B cell (primary cell): ENCODE data around the gene SMAD2. TPM values are rescaled to one million over a fixed set of nuclear protein-coding genes. Genes with fewer than 3 reads are reported as not detected.

Source experiments
- ATAC-seq: fragments of 200-7000 bp; cut with Tn5 transposase; one replicate; pipeline ENCODE4 v1.10.0; 2021; ENCODE audit warnings: low read depth, mild to moderate bottlenecking, moderate number of reproducible peaks, moderate library complexity
- CTCF ChIA-PET: fragments of 350-600 bp; sonication (Branson Sonifier 250); formaldehyde crosslinking; loops from one replicate; lab custom pipeline; 2021; ENCODE audit warnings: antibody characterized with exemption, inconsistent platforms; lab: Charles Lee
- POLR2A ChIA-PET: fragments of 350-600 bp; sonication (Branson Sonifier 250); formaldehyde crosslinking; loops from one replicate; lab custom pipeline; 2021; ENCODE audit warnings: antibody characterized with exemption; lab: Charles Lee
- DNase-seq: peaks from one replicate; pipeline ENCODE4 v3.0.0; 2013
- H2AFZ ChIP-seq: 2 replicates; pipeline ENCODE4 v1.6.1; 2012; ENCODE audit warnings: mild to moderate bottlenecking, low read depth, low read length; ENCODE audit not compliant: insufficient read depth, poor library complexity, severe bottlenecking
- H3K27ac ChIP-seq, 2 donors: 1 replicate in 1 of 2; 2 replicates in 1 of 2; pipeline ENCODE4 v1.5.1; 2012 to 2013; ENCODE audit warnings: low read length in 2 of 2, mild to moderate bottlenecking in 2 of 2, moderate library complexity in 1 of 2
- H3K27me3 ChIP-seq, 4 experiments: fragments of 200-600 bp in 1 of 4; sonication (generic) in 1 of 4; replicated peaks in 1 of 4; 1 replicate in 2 of 4; 2 replicates in 2 of 4; pipeline versions ENCODE4 v1.6.1 to v1.7.0; 2013 to 2016; ENCODE audit warnings: low read length in 3 of 4, mild to moderate bottlenecking in 2 of 4, mixed read lengths in 1 of 4, moderate library complexity in 1 of 4; ENCODE audit not compliant: insufficient read depth in 4 of 4, control insufficient read depth in 3 of 4; ENCODE audit errors: control extremely low read depth in 1 of 4
- H3K36me3 ChIP-seq, 2 experiments: replicated peaks in 1 of 2; 1 replicate in 1 of 2; 2 replicates in 1 of 2; pipeline versions ENCODE4 v1.6.1 to v1.7.1; 2013; ENCODE audit warnings: low read length in 1 of 2; ENCODE audit not compliant: insufficient read depth in 2 of 2, control insufficient read depth in 1 of 2; ENCODE audit errors: control extremely low read depth in 1 of 2, extremely low read depth in 1 of 2
- H3K4me1 ChIP-seq, 2 donors: fragments of 200-600 bp in 1 of 2; sonication (generic) in 1 of 2; 1 replicate in 1 of 2; 2 replicates in 1 of 2; pipeline versions ENCODE4 v1.5.1 to v1.6.1; 2013 to 2017; ENCODE audit warnings: low read length in 2 of 2; ENCODE audit not compliant: control insufficient read depth in 2 of 2, insufficient read depth in 2 of 2
- H3K4me2 ChIP-seq: replicated peaks from 2 replicates; pipeline ENCODE3; 2012; ENCODE audit warnings: mild to moderate bottlenecking, low read depth, low read length; ENCODE audit not compliant: poor library complexity, severe bottlenecking
- H3K4me3 ChIP-seq, 5 experiments: fragments of 200-600 bp in 1 of 5; sonication (generic) in 1 of 5; 1 replicate in 3 of 5; 2 replicates in 2 of 5; pipeline versions ENCODE4 v1.5.1 to v1.7.0; 2011 to 2016; ENCODE audit warnings: low read length in 4 of 5, mild to moderate bottlenecking in 4 of 5, low read depth in 2 of 5, control low read depth in 1 of 5, moderate library complexity in 1 of 5; ENCODE audit not compliant: insufficient read depth in 1 of 5; ENCODE audit errors: control extremely low read depth in 1 of 5, extremely low read depth in 1 of 5
- H3K79me2 ChIP-seq: fragments of 200-600 bp; sonication (generic); one replicate; pipeline ENCODE4 v1.6.0; 2016; ENCODE audit warnings: low read length; ENCODE audit not compliant: control insufficient read depth, insufficient read depth
- H3K9ac ChIP-seq: fragments of 200-600 bp; sonication (generic); 2 replicates; pipeline ENCODE4 v1.6.1; 2017; ENCODE audit warnings: mild to moderate bottlenecking, low read length, moderate library complexity
- H3K9me3 ChIP-seq, 3 donors: one replicate each; pipeline versions ENCODE4 v1.6.1 to v1.7.1; 2013; ENCODE audit warnings: low read length in 2 of 3; ENCODE audit not compliant: control insufficient read depth in 2 of 3, insufficient read depth in 1 of 3; ENCODE audit errors: control extremely low read depth in 1 of 3
- H4K20me1 ChIP-seq: 2 replicates; pipeline ENCODE4 v1.6.0; 2012; ENCODE audit warnings: mild to moderate bottlenecking, low read length; ENCODE audit not compliant: insufficient read depth, control insufficient read depth, poor library complexity, severe bottlenecking
- H3K27ac Mint-ChIP-seq: one replicate; pipeline ENCODE4 v1.8.0; 2021; ENCODE audit warnings: mixed read lengths
- H3K27me3 Mint-ChIP-seq: one replicate; pipeline ENCODE4 v1.8.0; 2021; ENCODE audit warnings: mixed read lengths
- H3K4me1 Mint-ChIP-seq: one replicate; pipeline ENCODE4 v1.8.0; 2021; ENCODE audit warnings: mixed read lengths
- H3K4me3 Mint-ChIP-seq: one replicate; pipeline ENCODE4 v1.8.0; 2021; ENCODE audit warnings: mixed read lengths
- H3K9me3 Mint-ChIP-seq: one replicate; pipeline ENCODE4 v1.8.0; 2022; ENCODE audit warnings: mixed read lengths; ENCODE audit not compliant: insufficient read depth
- CTCF ChIP-seq: fragments of 200-600 bp; IDR thresholded peaks from one replicate; pipeline ENCODE4 v1.8.0; 2022; ENCODE audit warnings: antibody characterized with exemption, mild to moderate bottlenecking
- EZH2 ChIP-seq: IDR thresholded peaks from 2 replicates; pipeline ENCODE4 v1.6.1; 2012; ENCODE audit warnings: borderline replicate concordance, low read depth, mild to moderate bottlenecking, moderate library complexity, low read length; ENCODE audit not compliant: insufficient read depth, poor library complexity, severe bottlenecking
- WGBS: methylation state at CpG from one replicate; pipeline ENCODE4 v1.1.5; 2013; ENCODE audit warnings: missing lambda C conversion rate; ENCODE audit not compliant: insufficient coverage; 5-methylcytosine and 5-hydroxymethylcytosine counted together
- intact Hi-C: fragments of 100-400 bp; cut with micrococcal nuclease; formaldehyde crosslinking; loops from one replicate; pipeline ENCODE4 v1.10.0; 2022
- polyA plus RNA-seq: library from polyadenylated mRNA; depleted of rRNA; stranded (reverse); fragments of >200 nt; gene quantifications from 2 replicates; pipeline ENCODE4 v1.2.3, GENCODE V29; 2012
- total RNA-seq, 2 donors: library from RNA; stranded (reverse); fragments of 120-200 nt in 1 of 2; gene quantifications; 1 replicate in 1 of 2; 2 replicates in 1 of 2; pipeline versions ENCODE4 v1.2.3 to v1.2.4, GENCODE V29; 2013 to 2022

SMAD2 gene
- total and polyA plus RNA-seq, 2 donors (not counting 1 experiment from before 2014, with no cell fraction given) = 23.4 to 139 TPM

GRCh38 chr18:47978603-47979002, 48.1 kb upstream of the SMAD2 start:
- H3K36me3 ChIP-seq = no peaks in the 10 kb centered on the region
- peaks cover 10% of the 10 kb centered on the region for H3K4me1 Mint-ChIP-seq
- H3K4me2 ChIP-seq = no peak overlapping the region
- no peak overlapping the region for H3K27ac ChIP-seq
- no peaks in the 10 kb centered on the region for H3K79me2 ChIP-seq
- no peak overlapping the region for H3K4me3 ChIP-seq
- H3K9me3 ChIP-seq = peaks cover 0 to 11% (median 7%) of the 10 kb centered on the region in 3 donors
- whole genome bisulfite sequencing = 100% methylated on average over 1 of the region's 1 CpG
- no peaks in the 10 kb centered on the region for H4K20me1 ChIP-seq
- ChIA-PET POLR2A (no interaction called here), CTCF (no interaction called here)
- H2AFZ ChIP-seq = no peak overlapping the region
- no peaks in the 10 kb centered on the region for H3K9me3 Mint-ChIP-seq
- peaks cover 5% of the 10 kb centered on the region in 2 donors for H3K4me1 ChIP-seq
- H3K27ac Mint-ChIP-seq = no peak overlapping the region
- H3K4me3 Mint-ChIP-seq = no peak overlapping the region
- ATAC-seq (no peak), DNase-seq (no peak)
- H3K9ac ChIP-seq = no peak overlapping the region
- no peak for TF ChIP-seq EZH2
- no peak for TF ChIP-seq CTCF
- H3K27me3 Mint-ChIP-seq = peaks cover 50% of the 10 kb centered on the region
- peaks cover 0 to 14% (median 7%) of the 10 kb centered on the region in 4 experiments for H3K27me3 ChIP-seq
- intact Hi-C loops = no loop called here

GRCh38 chr18:47978141-47978540, 47.7 kb upstream of the SMAD2 start:
- intact Hi-C loops = no loop called here
- TF ChIP-seq EZH2 = no peak
- no peak for TF ChIP-seq CTCF
- Histone ChIP-seq H3K4me2 (no peak overlapping the region), H3K79me2 (no peaks in the 10 kb centered on the region), H2AFZ (no peak overlapping the region), H3K27ac (no peak overlapping the region), H3K27me3 (peaks cover 0 to 16% (median 8%) of the 10 kb centered on the region in 4 experiments), H3K36me3 (no peaks in the 10 kb centered on the region), H3K9me3 (peaks cover 0 to 11% (median 7%) of the 10 kb centered on the region in 3 donors), H4K20me1 (no peaks in the 10 kb centered on the region), H3K4me3 (no peak overlapping the region), H3K4me1 (peaks cover 5% of the 10 kb centered on the region in 2 donors), H3K9ac (no peak overlapping the region)
- Mint-ChIP-seq H3K27ac (no peak overlapping the region), H3K4me1 (peaks cover 10% of the 10 kb centered on the region), H3K4me3 (no peak overlapping the region), H3K9me3 (no peaks in the 10 kb centered on the region), H3K27me3 (peaks cover 51% of the 10 kb centered on the region)
- ATAC-seq (no peak), DNase-seq (no peak)
- CTCF ChIA-PET = no interaction called here
- POLR2A ChIA-PET = no interaction called here
- WGBS = 100% methylated on average over 1 of the region's 2 CpGs
